ACHN (cell line): ENCODE data around the gene SLC16A3.

Experiments used
- DNase-seq: peaks from one replicate; pipeline ENCODE4 v3.0.0-alpha.2; 2015
- in situ Hi-C: cut with HindIII; loops from 2 replicates; pipeline ENCODE4 v1.10.0; 2017; ENCODE audit warnings: low sequenced_read_pairs, low pct_ligation_motif_present, low pct_unique_long_range_greater_than_20kb

SLC16A3 gene

GRCh38 chr17:82274134-82275020 lies 45.5 kb downstream of the SLC16A3 start:
- in situ Hi-C loops: no loop called here

GRCh38 chr17:82275326-82275725 lies 46.5 kb downstream of the SLC16A3 start:
- DNase-seq: no peak
- in situ Hi-C loops: no loop called here

More at GRCh38 chr17:82274134-82275020, 45.5 kb downstream of the SLC16A3 start:
- no peak for DNase-seq

GRCh38 chr17:82276938-82277337 lies 48.1 kb downstream of the SLC16A3 start:
- in situ Hi-C loops: no loop called here
- no peak for DNase-seq

GRCh38 chr17:82277851-82278250 lies 49.0 kb downstream of the SLC16A3 start:
- in situ Hi-C loops: no loop called here
- DNase-seq: no peak

- in situ Hi-C loops: no loop called here
- DNase-seq: no peak
Observed at GRCh38 chr17:82278308-82278707, 49.5 kb downstream of the SLC16A3 start.

- in situ Hi-C loops: no loop called here
- DNase-seq: no peak
Observed at GRCh38 chr17:82278786-82279391, 50.0 kb downstream of the SLC16A3 start.

- DNase-seq: no peak
- in situ Hi-C loops: no loop called here
Observed at GRCh38 chr17:82280537-82280936, 51.7 kb downstream of the SLC16A3 start.

GRCh38 chr17:82281076-82281475 lies 52.2 kb downstream of the SLC16A3 start:
- in situ Hi-C loops: no loop called here
- DNase-seq: no peak

- peak; percentile 71 for DNase-seq
- in situ Hi-C loops: no loop called here
Observed at GRCh38 chr17:82281502-82282238, 52.8 kb downstream of the SLC16A3 start.

- DNase-seq: no peak
- in situ Hi-C loops: no loop called here
Observed at GRCh38 chr17:82282239-82283207, 53.7 kb downstream of the SLC16A3 start.

GRCh38 chr17:82283208-82283749 lies 54.4 kb downstream of the SLC16A3 start:
- in situ Hi-C loops: no loop called here
- peak; percentile 92 for DNase-seq

GRCh38 chr17:82285141-82285540 lies 56.3 kb downstream of the SLC16A3 start:
- DNase-seq: no peak
- in situ Hi-C loops: no loop called here

- in situ Hi-C loops: no loop called here
- no peak for DNase-seq
Observed at GRCh38 chr17:82287013-82287867, 58.4 kb downstream of the SLC16A3 start.

GRCh38 chr17:82287868-82288801 lies 59.3 kb downstream of the SLC16A3 start:
- peak; percentile 49 for DNase-seq
- in situ Hi-C loops: no loop called here
